Neuronal stem cell (in vitro differentiated cells): ENCODE data around the gene BAIAP3.

Experiments used
- DNase-seq: peaks from one replicate; pipeline ENCODE4 v3.0.0-alpha.2; 2013; ENCODE audit warnings: low spot score
- H2AFZ ChIP-seq: one replicate; pipeline ENCODE4 v1.6.1; 2013; ENCODE audit warnings: mild to moderate bottlenecking, low read length, inconsistent platforms
- H2AK5ac ChIP-seq: 2 replicates; pipeline ENCODE4 v1.6.1; 2013; ENCODE audit warnings: low read depth, mild to moderate bottlenecking, inconsistent platforms, low read length, moderate library complexity, mixed read lengths
- H2BK120ac ChIP-seq: 2 replicates; pipeline ENCODE4 v1.6.1; 2013; ENCODE audit warnings: low read depth, mild to moderate bottlenecking, inconsistent platforms, low read length, moderate library complexity, mixed read lengths
- H2BK12ac ChIP-seq: one replicate; pipeline ENCODE4 v1.6.1; 2013; ENCODE audit warnings: low read length, inconsistent platforms
- H2BK15ac ChIP-seq: 2 replicates; pipeline ENCODE4 v1.6.1; 2013; ENCODE audit warnings: mild to moderate bottlenecking, low read length, inconsistent platforms, mixed read lengths
- H2BK5ac ChIP-seq: one replicate; pipeline ENCODE4 v1.6.1; 2013; ENCODE audit warnings: inconsistent platforms, mild to moderate bottlenecking, low read length, moderate library complexity
- H3K14ac ChIP-seq: one replicate; pipeline ENCODE4 v1.6.1; 2013; ENCODE audit warnings: low read length, inconsistent platforms
- H3K18ac ChIP-seq: 2 replicates; pipeline ENCODE4 v1.6.1; 2013; ENCODE audit warnings: low read length, inconsistent platforms
- H3K23ac ChIP-seq: 2 replicates; pipeline ENCODE4 v1.6.1; 2013; ENCODE audit warnings: low read depth, mild to moderate bottlenecking, mixed read lengths, low read length, inconsistent platforms; ENCODE audit not compliant: poor library complexity
- H3K27ac ChIP-seq: replicated peaks from 3 replicates; pipeline ENCODE4 v1.5.1; 2013; ENCODE audit warnings: low read length, inconsistent platforms
- H3K27me3 ChIP-seq, 3 experiments: 2 replicates each; pipeline ENCODE4 v1.6.1; 2013; ENCODE audit warnings: low read length in 3 of 3, mild to moderate bottlenecking in 2 of 3, inconsistent platforms in 1 of 3, low read depth in 1 of 3, mixed read lengths in 1 of 3, moderate library complexity in 1 of 3; ENCODE audit not compliant: control insufficient read depth in 3 of 3, insufficient read depth in 3 of 3
- H3K36me3 ChIP-seq, 2 donors: replicated peaks in 1 of 2; 2 replicates each; pipeline ENCODE4 v1.6.1; 2013; ENCODE audit warnings: low read length in 2 of 2; ENCODE audit not compliant: control insufficient read depth in 2 of 2, insufficient read depth in 2 of 2
- H3K4ac ChIP-seq: 2 replicates; pipeline ENCODE4 v1.6.1; 2013; ENCODE audit warnings: inconsistent platforms, mild to moderate bottlenecking, low read length, moderate library complexity
- H3K4me1 ChIP-seq, 2 donors: 1 replicate in 1 of 2; 2 replicates in 1 of 2; pipeline ENCODE4 v1.6.1; 2013; ENCODE audit warnings: low read length in 2 of 2, low read depth in 1 of 2; ENCODE audit not compliant: control insufficient read depth in 2 of 2, insufficient read depth in 1 of 2
- H3K4me2 ChIP-seq: one replicate; pipeline ENCODE4 v1.6.1; 2013; ENCODE audit warnings: mild to moderate bottlenecking, low read length, inconsistent platforms; ENCODE audit not compliant: insufficient read depth, poor library complexity, severe bottlenecking
- H3K4me3 ChIP-seq, 2 donors: 2 replicates each; pipeline ENCODE4 v1.5.1; 2013; ENCODE audit warnings: low read length in 2 of 2, mild to moderate bottlenecking in 2 of 2, inconsistent platforms in 1 of 2, moderate library complexity in 1 of 2
- H3K79me1 ChIP-seq: one replicate; pipeline ENCODE4 v1.6.1; 2013; ENCODE audit warnings: low read depth, mild to moderate bottlenecking, inconsistent platforms, low read length, moderate library complexity
- H3K9ac ChIP-seq: one replicate; pipeline ENCODE4 v1.6.1; 2013; ENCODE audit warnings: mild to moderate bottlenecking, low read depth, low read length, inconsistent platforms; ENCODE audit not compliant: poor library complexity
- H3K9me3 ChIP-seq, 2 donors: replicated peaks in 1 of 2; 2 replicates each; pipeline versions ENCODE3 to v1.6.1; 2013; ENCODE audit warnings: low read length in 2 of 2, mild to moderate bottlenecking in 2 of 2, inconsistent platforms in 1 of 2, low read depth in 1 of 2, mixed read lengths in 1 of 2, moderate library complexity in 1 of 2; ENCODE audit not compliant: control insufficient read depth in 2 of 2, insufficient read depth in 1 of 2
- H4K8ac ChIP-seq: one replicate; pipeline ENCODE4 v1.6.1; 2013; ENCODE audit warnings: low read depth, mild to moderate bottlenecking, inconsistent platforms, low read length, moderate library complexity
- H4K91ac ChIP-seq: one replicate; pipeline ENCODE4 v1.6.1; 2013; ENCODE audit warnings: low read length, low read depth, mild to moderate bottlenecking, inconsistent platforms; ENCODE audit not compliant: poor library complexity
- WGBS, 2 donors: extraction: QIAGEN DNeasy Blood & Tissue Kit; methylation state at CpG; one replicate each; pipeline ENCODE4 v1.1.7; 2013; ENCODE audit warnings: missing lambda C conversion rate in 2 of 2, mixed read lengths in 1 of 2; ENCODE audit not compliant: insufficient read length in 2 of 2, insufficient replicate concordance in 1 of 2; ENCODE audit errors: extremely low coverage in 2 of 2; 5-methylcytosine and 5-hydroxymethylcytosine counted together

Gene BAIAP3

DNA sequence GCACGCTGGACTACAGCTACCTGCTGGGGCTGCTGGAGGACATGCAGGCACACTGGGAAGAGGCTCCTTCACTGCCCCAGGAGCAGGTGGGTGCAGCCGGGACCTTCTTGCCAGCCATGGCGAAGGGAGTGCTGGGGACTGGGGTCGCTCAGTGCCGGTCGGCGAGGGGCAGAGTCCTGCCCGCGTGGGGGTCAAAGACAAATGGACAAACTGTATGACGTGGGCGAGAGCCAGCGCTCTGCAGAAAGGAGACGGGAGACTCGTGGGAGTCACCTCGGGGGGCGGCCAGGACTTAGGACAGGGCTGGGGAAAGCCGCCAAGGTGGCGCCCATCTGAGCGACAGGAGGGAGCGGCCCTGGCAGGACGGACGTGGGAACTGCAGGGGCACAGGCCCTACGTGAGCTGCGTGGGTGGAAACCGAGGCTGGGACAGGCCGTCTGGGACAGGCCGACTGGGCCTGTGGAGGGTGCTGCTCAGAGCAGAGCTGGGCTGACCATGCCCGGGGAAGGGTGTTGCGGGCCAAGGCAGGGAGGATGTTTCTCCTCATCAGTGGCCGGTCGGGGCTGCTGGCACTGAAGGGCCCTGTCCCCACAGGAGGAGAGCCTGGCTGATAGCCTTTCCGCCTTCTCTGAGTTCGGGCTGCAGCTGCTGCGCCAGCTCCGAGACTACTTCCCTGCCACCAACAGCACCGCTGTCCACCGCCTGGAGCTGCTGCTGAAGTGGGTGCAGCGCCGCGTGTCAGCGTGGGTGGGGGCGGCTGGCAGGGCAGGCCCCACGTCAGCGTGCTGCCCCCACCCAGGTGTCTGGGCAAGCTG lies 10.2 kb downstream of the BAIAP3 start:
- Histone ChIP-seq H2BK12ac (peak overlapping the region; percentile 58), H3K27me3 (peaks cover 0 to 14% (median 0%) of the 10 kb centered on the region in 3 experiments), H3K14ac (peak overlapping the region; percentile 94), H3K9ac (peak overlapping the region; percentile 84), H2AFZ (no peak overlapping the region), H3K23ac (peak overlapping the region; percentile 95), H3K9me3 (no peaks in the 10 kb centered on the region), H3K18ac (peak overlapping the region; percentile 92), H2BK15ac (peak overlapping the region; percentile 5), H2BK5ac (peak overlapping the region; percentile 82), H4K8ac (peak overlapping the region; percentile 43), H4K91ac (peak overlapping the region; percentile 30), H2BK120ac (peak overlapping the region; percentile 18), H3K79me1 (peaks cover 4% of the 10 kb centered on the region), H3K4me1 (peaks cover 0 to 11% of the 10 kb centered on the region in 2 donors), H3K4me2 (peak overlapping the region; percentile 93), H3K36me3 (peaks cover 0 to 57% of the 10 kb centered on the region in 2 donors), H3K4me3 (peak overlapping the region in 1 of 2 donors; percentile 73), H2AK5ac (peak overlapping the region; percentile 15), H3K4ac (peak overlapping the region; percentile 53), H3K27ac (no peak overlapping the region)
- DNase-seq, result no peak
- no CpG with 5 or more reads among the region's 44 CpGs for WGBS, 2 donors

DNA sequence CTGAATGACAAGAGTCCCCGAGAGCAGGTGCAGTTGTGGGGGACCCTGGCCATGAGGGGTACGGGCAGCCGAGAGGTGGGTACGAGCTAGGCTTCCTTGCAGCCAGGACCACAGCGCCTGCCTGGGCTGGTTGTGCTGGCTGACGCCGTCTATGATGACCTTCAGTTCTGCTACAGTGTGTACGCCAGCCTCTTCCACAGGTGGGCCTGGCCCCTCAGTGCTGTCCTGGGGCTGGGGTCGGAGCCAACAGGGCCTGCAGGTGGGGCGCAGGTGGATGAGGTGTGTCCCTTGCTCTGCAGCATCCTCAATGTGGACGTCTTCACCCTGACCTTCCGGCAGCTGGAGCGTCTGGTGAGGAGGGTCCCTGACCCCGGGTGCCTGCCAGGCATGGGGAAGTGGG lies 11.1 kb downstream of the BAIAP3 start:
- H4K8ac ChIP-seq, result no peak overlapping the region
- H3K4ac ChIP-seq, result no peak overlapping the region
- no peak for DNase-seq
- no peak overlapping the region for H3K14ac ChIP-seq
- WGBS, 2 donors, result no CpG with 5 or more reads among the region's 14 CpGs
- no peak overlapping the region for H2AFZ ChIP-seq
- no peak overlapping the region for H3K27ac ChIP-seq
- peaks cover 0 to 14% (median 0%) of the 10 kb centered on the region in 3 experiments for H3K27me3 ChIP-seq
- no peak overlapping the region for H3K4me2 ChIP-seq
- no peak overlapping the region for H2BK120ac ChIP-seq
- peak overlapping the region; percentile 85 for H2AK5ac ChIP-seq
- H3K9me3 ChIP-seq, result no peaks in the 10 kb centered on the region
- H3K23ac ChIP-seq, result no peak overlapping the region
- H2BK12ac ChIP-seq, result no peak overlapping the region
- H3K9ac ChIP-seq, result peak overlapping the region; percentile 25
- peak overlapping the region; percentile 8 for H2BK15ac ChIP-seq
- H3K18ac ChIP-seq, result no peak overlapping the region
- H3K79me1 ChIP-seq, result peaks cover 5% of the 10 kb centered on the region
- peaks cover 6 to 66% of the 10 kb centered on the region in 2 donors for H3K36me3 ChIP-seq
- H3K4me1 ChIP-seq, result peaks cover 0 to 11% of the 10 kb centered on the region in 2 donors
- peak overlapping the region; percentile 5 for H2BK5ac ChIP-seq
- H3K4me3 ChIP-seq, result peak overlapping the region in 1 of 2 donors; percentile 58
- no peak overlapping the region for H4K91ac ChIP-seq

GRCh38 chr16:1345087-1345486 lies 11.6 kb downstream of the BAIAP3 start:
- no peak overlapping the region for H4K8ac ChIP-seq
- no peak overlapping the region for H4K91ac ChIP-seq
- H3K4me3 ChIP-seq, result no peak overlapping the region
- H3K4ac ChIP-seq, result no peak overlapping the region
- no peak overlapping the region for H3K23ac ChIP-seq
- H3K36me3 ChIP-seq, result peaks cover 11 to 71% of the 10 kb centered on the region in 2 donors
- H3K4me1 ChIP-seq, result peaks cover 0 to 11% of the 10 kb centered on the region in 2 donors
- no peak overlapping the region for H2BK120ac ChIP-seq
- H3K4me2 ChIP-seq, result no peak overlapping the region
- H2BK12ac ChIP-seq, result peak overlapping the region; percentile 73
- no peak for DNase-seq
- H3K9me3 ChIP-seq, result no peaks in the 10 kb centered on the region
- H2AK5ac ChIP-seq, result no peak overlapping the region
- H3K14ac ChIP-seq, result no peak overlapping the region
- peaks cover 0 to 14% (median 0%) of the 10 kb centered on the region in 3 experiments for H3K27me3 ChIP-seq
- no CpG with 5 or more reads among the region's 11 CpGs for WGBS, 2 donors
- H3K27ac ChIP-seq, result no peak overlapping the region
- H3K79me1 ChIP-seq, result peaks cover 5% of the 10 kb centered on the region
- no peak overlapping the region for H3K18ac ChIP-seq
- H2BK15ac ChIP-seq, result peak overlapping the region; percentile 8
- no peak overlapping the region for H2AFZ ChIP-seq
- no peak overlapping the region for H3K9ac ChIP-seq
- peak overlapping the region; percentile 5 for H2BK5ac ChIP-seq

GRCh38 chr16:1345651-1346421 lies 12.4 kb downstream of the BAIAP3 start:
- peak overlapping the region; percentile 44 for H3K9ac ChIP-seq
- H2BK120ac ChIP-seq, result no peak overlapping the region
- peak overlapping the region; percentile 84 for H2BK12ac ChIP-seq
- peak overlapping the region; percentile 53 for H2BK5ac ChIP-seq
- no peaks in the 10 kb centered on the region for H3K9me3 ChIP-seq
- H3K79me1 ChIP-seq, result peaks cover 7% of the 10 kb centered on the region
- H3K36me3 ChIP-seq, result peaks cover 16 to 69% of the 10 kb centered on the region in 2 donors
- H3K4me2 ChIP-seq, result no peak overlapping the region
- no peak overlapping the region for H4K8ac ChIP-seq
- no peak overlapping the region for H3K14ac ChIP-seq
- no peak overlapping the region for H4K91ac ChIP-seq
- H2BK15ac ChIP-seq, result peak overlapping the region; percentile 94
- H2AFZ ChIP-seq, result no peak overlapping the region
- H3K4me3 ChIP-seq, result peak overlapping the region in 1 of 2 donors; percentile 14
- no peak overlapping the region for H2AK5ac ChIP-seq
- DNase-seq, result no peak
- whole genome bisulfite sequencing, 2 donors, result no CpG with 5 or more reads among the region's 31 CpGs
- H3K4me1 ChIP-seq, result peaks cover 4 to 11% of the 10 kb centered on the region in 2 donors
- H3K27me3 ChIP-seq, result peaks cover 0 to 14% (median 0%) of the 10 kb centered on the region in 3 experiments
- no peak overlapping the region for H3K27ac ChIP-seq
- H3K23ac ChIP-seq, result peak overlapping the region; percentile 17
- no peak overlapping the region for H3K18ac ChIP-seq
- H3K4ac ChIP-seq, result peak overlapping the region; percentile 23
